ENCODE measurements around the gene PSMD1. TPM values are rescaled to one million over a fixed set of nuclear protein-coding genes. Genes with fewer than 3 reads are reported as not detected.

Gene PSMD1
- total RNA-seq, 4 donors from 2014 or later, result 47.3 to 55.2 (median 52.3) TPM

DNA sequence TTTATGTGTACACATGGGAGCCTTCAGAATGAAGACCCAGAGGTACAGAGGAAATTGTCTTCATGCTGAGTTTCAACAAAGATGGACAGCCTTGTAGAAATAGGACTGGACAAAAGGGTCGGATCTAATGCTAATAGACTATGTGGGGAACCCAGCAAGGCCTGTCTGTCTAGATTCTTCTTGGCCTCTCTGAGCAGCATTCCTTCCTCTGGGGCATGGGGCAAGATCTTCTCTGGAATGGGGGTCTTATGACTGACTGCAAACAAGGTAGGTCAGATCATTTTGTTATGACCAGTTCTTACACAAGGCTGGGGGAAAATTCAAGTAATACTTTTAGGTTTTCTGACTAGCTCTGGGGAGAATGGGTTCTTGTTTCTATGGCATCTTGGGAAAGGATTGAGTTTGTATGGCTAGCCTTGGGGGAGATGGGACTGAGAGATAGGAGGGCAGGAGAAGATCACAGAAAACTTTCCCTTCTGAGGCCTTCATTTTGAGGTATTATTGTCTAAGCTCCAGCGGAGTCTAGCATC is 46.4 kb upstream of the PSMD1 start:
- no peaks in the 10 kb centered on the region for H3K9me3 ChIP-seq

GRCh38 chr2:231011526-231011925 is 45.1 kb upstream of the PSMD1 start:
- no peak for DNase-seq (ENCODE audit: extremely low spot score)

More for the DNA sequence above, 46.4 kb upstream of the PSMD1 start:
- intact Hi-C loops (cut with DNase I), result no loop called here
- Histone ChIP-seq H3K4me1 (no peaks in the 10 kb centered on the region), H3K36me3 (no peaks in the 10 kb centered on the region), H3K27ac (replicated peaks in 1 of 4) (no peak overlapping the region), H3K4me3 (no peak overlapping the region), H3K27me3 (peaks cover 0 to 15% (median 0%) of the 10 kb centered on the region in 4 donors)
- no peak for TF ChIP-seq POLR2A (IDR thresholded peaks at IDR 0.05; ENCODE audit: low read depth)
- TF ChIP-seq POLR2AphosphoS5 (IDR thresholded peaks at IDR 0.05), result no peak
- TF ChIP-seq CTCF (IDR thresholded peaks at IDR 0.05), result no peak
- TF ChIP-seq EP300 (IDR thresholded peaks at IDR 0.05), result no peak
- no peak for DNase-seq (ENCODE audit: extremely low spot score)
- WGBS, result 96% methylated on average over 2 of the region's 2 CpGs

DNA sequence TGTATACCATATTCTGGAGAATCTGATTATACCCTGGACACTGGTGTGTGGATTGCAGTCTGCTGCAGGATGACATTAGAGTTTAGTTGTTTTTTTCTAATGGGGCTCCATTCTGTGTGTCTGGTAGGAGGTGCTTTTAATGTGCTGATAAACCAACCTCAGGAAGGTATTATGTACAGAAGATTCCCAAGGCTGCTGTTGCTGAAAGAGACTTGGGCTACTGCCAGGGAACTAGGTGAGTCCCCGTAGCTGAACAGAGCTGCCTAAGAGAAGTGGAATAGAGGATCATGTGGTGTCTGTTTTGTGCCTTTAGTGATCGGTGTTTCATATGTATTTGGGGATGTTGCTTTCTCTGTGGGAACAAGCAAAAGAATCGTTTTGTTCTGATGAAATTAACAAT is 44.2 kb upstream of the PSMD1 start:
- Histone ChIP-seq H3K9me3 (no peaks in the 10 kb centered on the region), H3K27me3 (peaks cover 0 to 20% (median 0%) of the 10 kb centered on the region in 4 donors), H3K36me3 (no peaks in the 10 kb centered on the region), H3K4me3 (no peak overlapping the region), H3K27ac (replicated peaks in 1 of 4) (no peak overlapping the region), H3K4me1 (no peaks in the 10 kb centered on the region)
- DNase-seq (ENCODE audit: extremely low spot score), result no peak
- intact Hi-C loops (cut with DNase I), result no loop called here
- TF ChIP-seq POLR2A (IDR thresholded peaks at IDR 0.05; ENCODE audit: low read depth), result no peak
- no peak for TF ChIP-seq CTCF (IDR thresholded peaks at IDR 0.05)
- TF ChIP-seq EP300 (IDR thresholded peaks at IDR 0.05), result no peak
- no peak for TF ChIP-seq POLR2AphosphoS5 (IDR thresholded peaks at IDR 0.05)
- 74% methylated on average over 3 of the region's 3 CpGs for WGBS

More at GRCh38 chr2:231011526-231011925, 45.1 kb upstream of the PSMD1 start:
- H3K36me3 ChIP-seq, result no peaks in the 10 kb centered on the region
- H3K27ac ChIP-seq (replicated peaks in 1 of 4), result no peak overlapping the region
- intact Hi-C loops (cut with DNase I), result no loop called here
- TF ChIP-seq EP300 (IDR thresholded peaks at IDR 0.05) (no peak), CTCF (IDR thresholded peaks at IDR 0.05) (no peak), POLR2AphosphoS5 (IDR thresholded peaks at IDR 0.05) (no peak), POLR2A (IDR thresholded peaks at IDR 0.05; ENCODE audit: low read depth) (no peak)
- H3K4me3 ChIP-seq, result no peak overlapping the region
- WGBS, result 0% methylated on average over 1 of the region's 2 CpGs
- H3K9me3 ChIP-seq, result no peaks in the 10 kb centered on the region
- H3K27me3 ChIP-seq, result peaks cover 0 to 20% (median 0%) of the 10 kb centered on the region in 4 donors
- no peaks in the 10 kb centered on the region for H3K4me1 ChIP-seq

DNA sequence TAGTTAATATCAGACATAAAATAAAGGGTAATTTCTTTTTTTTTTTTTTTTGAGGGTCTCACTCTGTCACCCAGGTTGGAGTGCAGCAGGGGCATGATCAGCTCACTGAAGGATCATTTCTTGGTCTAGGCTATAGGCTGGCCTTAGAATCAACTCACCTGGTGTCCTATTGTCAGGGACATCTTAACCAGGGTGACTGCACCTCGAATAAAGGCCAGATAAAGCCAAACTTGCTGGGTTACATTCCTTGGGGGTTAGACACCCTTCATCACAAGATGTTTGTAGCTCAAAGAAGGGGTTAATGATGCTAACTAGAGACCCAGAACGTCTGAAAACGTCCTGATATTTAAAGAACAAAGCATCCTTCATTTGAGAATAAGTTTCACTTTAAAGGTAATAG is 42.8 kb upstream of the PSMD1 start:
- H3K36me3 ChIP-seq, result no peaks in the 10 kb centered on the region
- H3K9me3 ChIP-seq, result no peaks in the 10 kb centered on the region
- WGBS, result 47% methylated on average over 3 of the region's 3 CpGs
- H3K4me1 ChIP-seq, result no peaks in the 10 kb centered on the region
- H3K27me3 ChIP-seq, result peaks cover 0 to 20% (median 0%) of the 10 kb centered on the region in 4 donors
- DNase-seq (ENCODE audit: extremely low spot score), result no peak
- no peak for TF ChIP-seq POLR2A (IDR thresholded peaks at IDR 0.05; ENCODE audit: low read depth)
- no peak for TF ChIP-seq CTCF (IDR thresholded peaks at IDR 0.05)
- no peak for TF ChIP-seq POLR2AphosphoS5 (IDR thresholded peaks at IDR 0.05)
- TF ChIP-seq EP300 (IDR thresholded peaks at IDR 0.05), result no peak
- H3K27ac ChIP-seq (replicated peaks in 1 of 4), result no peak overlapping the region
- intact Hi-C loops (cut with DNase I), result no loop called here
- H3K4me3 ChIP-seq, result no peak overlapping the region

GRCh38 chr2:231015478-231015877 is 41.2 kb upstream of the PSMD1 start:
- H3K9me3 ChIP-seq, result no peaks in the 10 kb centered on the region
- H3K36me3 ChIP-seq, result no peaks in the 10 kb centered on the region
- H3K4me1 ChIP-seq, result no peaks in the 10 kb centered on the region
- WGBS, result 68% methylated on average over 4 of the region's 7 CpGs
- intact Hi-C loops (cut with DNase I), result no loop called here
- TF ChIP-seq EP300 (IDR thresholded peaks at IDR 0.05) (no peak), CTCF (IDR thresholded peaks at IDR 0.05) (no peak), POLR2AphosphoS5 (IDR thresholded peaks at IDR 0.05) (no peak), POLR2A (IDR thresholded peaks at IDR 0.05; ENCODE audit: low read depth) (no peak)
- H3K27me3 ChIP-seq, result peaks cover 0 to 20% (median 0%) of the 10 kb centered on the region in 4 donors
- no peak for DNase-seq (ENCODE audit: extremely low spot score)
- no peak overlapping the region for H3K27ac ChIP-seq (replicated peaks in 1 of 4)
- H3K4me3 ChIP-seq, result no peak overlapping the region

Measured in esophagus muscularis mucosa (tissue), 4 donors.